NOMO-1 (cell line): Measurements from ENCODE around the gene DPY19L2.
"Not testable (repeated sequence)": the region's sequence is repeated elsewhere in the genome, so short reads cannot be mapped to it uniquely, and the experiment has no call there.

ENCODE experiments used
- DNase-seq, 2 experiments: peaks; one replicate each; lab custom pipeline; 2025; ENCODE audit not compliant: unreplicated experiment in 2 of 2; lab: John Stamatoyannopoulos, UW

DPY19L2 gene

DNA sequence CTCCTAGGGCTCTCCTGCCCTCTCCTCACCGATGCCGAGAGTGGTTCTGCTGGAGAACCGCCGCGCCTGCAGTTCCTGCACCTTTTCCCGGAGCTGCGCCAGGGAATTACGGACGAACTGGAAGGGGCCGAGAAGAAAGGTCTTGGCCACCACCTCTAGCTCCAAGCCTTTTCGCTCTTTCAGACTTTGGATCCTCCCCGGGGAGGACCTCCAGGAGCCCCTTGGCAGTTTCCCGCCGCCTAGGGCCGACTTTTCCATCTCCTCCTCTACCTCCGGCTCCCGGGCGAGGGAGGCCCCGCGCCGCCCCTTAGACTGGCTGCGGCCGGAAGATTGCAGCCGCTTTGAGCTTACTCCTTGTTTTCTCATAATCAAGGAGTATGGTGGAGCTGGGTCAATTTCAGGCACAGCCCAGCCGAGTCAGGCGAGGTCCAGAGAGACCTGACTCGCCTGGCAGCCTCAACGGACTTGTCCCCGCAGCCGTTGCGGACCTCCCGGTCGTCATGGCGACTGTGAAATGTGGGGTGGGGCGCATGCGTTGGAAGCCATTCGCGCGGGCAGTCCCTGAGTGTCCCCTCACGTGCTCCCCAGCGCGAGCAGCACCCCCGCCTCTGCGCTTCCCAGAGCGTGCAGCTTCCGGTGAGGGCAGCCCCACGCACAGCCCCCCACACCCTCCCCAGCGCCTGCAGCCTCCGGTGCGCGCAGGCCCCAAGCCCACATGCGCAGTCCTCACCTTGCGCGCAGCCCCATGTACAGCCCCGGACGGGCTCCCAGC, at the start of gene DPY19L2:
TSS of gene DPY19L2 (minus strand) at position 466 of the 772 bp plus-strand sequence. CDS start at position 366, 100 bp downstream.
- DNase-seq: no peak

DNA sequence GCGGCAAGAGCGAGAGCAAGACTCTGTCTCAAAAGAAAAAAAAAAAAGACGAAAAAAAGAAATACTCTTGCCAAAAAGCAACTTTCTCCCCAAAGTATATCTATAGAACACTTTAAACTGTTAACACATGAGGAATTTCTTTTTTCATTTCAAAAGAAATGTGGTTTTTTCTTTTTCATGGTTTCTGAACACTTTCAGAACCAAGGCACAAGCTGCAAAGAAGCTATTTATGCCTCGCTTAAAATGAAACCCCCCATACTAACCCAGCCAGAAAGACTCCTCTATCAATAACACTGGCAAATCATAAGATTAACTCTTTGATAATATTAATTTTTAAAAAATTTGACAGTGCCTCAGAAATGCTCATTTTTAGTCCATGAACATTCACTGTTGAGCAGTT, 48.6 kb upstream of the DPY19L2 start:
- DNase-seq: not testable (repeated sequence)

DNA sequence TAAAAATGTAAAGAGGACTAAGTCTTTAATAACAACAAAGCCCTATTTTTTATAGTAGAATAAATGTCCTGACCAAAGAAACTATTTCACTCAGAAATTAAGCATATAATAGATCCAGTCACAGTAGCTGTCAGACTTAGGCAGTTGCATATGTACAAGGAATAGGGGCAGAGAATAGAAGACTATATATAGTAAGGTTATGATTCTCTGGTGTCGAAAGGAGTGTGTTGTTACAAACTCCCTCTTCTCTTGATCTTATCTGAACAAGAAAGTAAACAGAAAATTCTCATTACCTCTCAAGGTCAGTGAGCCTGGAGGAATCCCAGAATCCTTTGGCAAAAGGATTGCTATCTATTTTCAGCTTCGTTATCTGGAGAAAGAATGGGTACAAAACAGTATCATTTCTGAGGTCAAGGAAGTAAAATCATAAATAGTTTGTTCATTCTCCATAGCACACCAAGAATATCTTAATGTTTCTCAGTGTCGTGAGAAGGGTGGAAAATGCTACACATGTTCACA, 46.9 kb upstream of the DPY19L2 start:
- DNase-seq: not testable (repeated sequence)

DNA sequence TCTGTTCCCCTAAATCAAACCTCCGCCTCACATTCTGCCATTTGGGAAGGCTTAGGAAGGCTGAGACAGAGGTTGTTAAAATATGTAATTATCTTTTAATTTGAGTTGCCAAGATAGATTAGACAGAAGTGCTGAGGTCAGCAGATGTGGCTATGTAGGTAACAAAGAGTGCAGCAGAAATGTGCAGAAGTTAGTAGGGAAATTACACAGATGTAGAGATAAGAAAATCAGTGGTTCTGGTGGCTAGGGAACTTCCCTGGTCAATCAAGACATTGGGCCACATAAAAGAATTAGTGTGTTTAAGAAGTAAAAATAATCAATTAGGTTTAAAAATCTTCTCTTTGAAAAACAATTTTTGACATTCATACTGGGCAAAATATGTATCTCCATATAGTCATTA, 46.1 kb upstream of the DPY19L2 start:
- DNase-seq: not testable (repeated sequence)

DNA sequence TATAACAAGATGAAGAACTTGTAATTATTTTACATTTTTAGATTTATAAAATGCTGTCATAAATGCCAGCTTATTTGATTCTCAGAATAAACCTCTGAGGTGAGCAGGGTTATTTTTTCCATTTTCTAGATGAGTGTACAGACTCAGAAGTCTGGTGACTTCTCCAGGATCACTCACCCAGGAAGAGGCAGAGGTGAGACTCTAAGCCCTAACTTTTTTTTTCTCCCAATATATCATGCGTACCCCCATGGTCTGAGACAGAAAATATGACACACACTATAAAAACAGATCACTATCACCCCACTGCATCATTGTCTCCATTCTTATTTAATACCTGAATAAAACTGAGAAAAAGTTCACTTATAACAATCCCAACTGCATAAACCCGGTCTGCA, 45.4 kb upstream of the DPY19L2 start:
- DNase-seq: not testable (repeated sequence)

DNA sequence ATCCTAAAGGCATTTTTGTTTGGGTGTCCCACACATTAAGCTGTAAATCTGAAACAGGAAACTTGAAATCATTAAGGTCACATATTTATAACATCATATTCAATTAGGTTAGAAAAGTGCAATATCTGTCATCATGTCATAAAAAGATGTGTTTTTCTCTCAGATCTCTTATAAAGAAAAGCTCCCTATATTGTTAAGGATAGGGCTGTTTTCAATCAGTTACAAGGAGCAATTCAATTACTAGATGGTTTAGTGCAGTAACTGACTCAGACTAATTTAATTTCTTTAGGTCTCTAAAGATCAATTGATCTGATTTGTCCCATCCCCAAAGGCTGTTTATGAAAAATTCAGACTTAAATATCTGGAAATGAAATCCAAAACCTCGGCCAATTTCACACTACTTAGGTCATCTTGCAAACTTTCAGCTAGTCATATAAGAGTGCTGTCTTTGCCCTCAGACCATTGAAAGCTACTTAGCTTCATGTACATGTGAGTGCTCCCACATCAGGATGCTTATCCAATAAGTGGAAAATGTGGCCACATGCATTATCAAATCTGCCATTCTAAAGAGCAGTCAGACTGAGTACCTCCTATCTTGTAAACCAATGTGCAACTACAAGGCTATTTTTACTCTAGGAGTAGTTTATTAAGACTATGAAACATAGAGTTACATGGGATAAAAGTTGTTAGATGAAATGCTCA, 44.8 kb upstream of the DPY19L2 start:
- DNase-seq: not testable (repeated sequence)

DNA sequence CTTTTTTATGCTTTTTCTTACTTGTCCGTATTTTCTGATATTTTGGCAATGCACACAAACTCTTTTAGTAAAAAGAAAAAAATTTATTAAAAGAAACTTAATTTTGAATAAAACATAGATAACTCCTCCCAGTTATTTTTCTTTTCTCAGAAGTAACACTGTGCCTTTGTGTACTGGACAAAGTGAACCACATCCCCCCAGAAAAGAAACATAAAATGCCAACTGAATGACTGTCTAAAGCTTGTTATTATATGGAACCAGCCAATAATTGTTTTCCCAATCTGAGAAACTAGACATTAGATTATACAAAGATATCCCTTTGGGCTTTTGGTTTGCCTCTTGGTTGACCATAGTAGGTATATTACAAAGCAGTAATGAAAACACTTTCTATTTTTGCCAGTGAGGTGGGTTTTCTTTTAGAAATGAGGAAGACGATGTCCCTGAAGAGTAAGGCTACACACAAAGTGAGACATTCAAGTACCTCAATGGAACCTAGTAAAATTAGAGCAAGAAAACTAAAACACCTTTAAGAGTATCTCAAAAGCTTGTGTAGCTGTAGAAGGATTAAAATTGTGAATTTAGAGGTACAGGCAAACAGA, 44.2 kb upstream of the DPY19L2 start:
- DNase-seq: not testable (repeated sequence)

DNA sequence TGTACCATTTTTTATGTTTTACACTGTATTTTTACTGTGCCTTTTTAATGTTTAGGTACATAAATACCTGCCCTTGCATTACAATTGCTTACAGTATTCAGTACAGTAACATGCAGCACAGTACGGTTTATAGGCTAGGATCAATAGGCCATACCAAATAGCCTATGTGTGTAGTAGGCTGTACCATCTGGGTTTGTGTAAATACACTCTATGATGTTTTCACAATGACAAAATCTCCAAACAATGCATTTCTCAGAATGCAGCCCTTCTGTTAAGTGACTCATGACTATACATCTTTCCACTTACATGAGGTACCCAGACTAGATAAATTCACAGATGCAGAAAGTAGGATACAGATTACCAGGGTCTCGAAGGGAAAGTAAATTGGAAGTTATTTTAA, 43.0 kb upstream of the DPY19L2 start:
- not testable (repeated sequence) for DNase-seq

DNA sequence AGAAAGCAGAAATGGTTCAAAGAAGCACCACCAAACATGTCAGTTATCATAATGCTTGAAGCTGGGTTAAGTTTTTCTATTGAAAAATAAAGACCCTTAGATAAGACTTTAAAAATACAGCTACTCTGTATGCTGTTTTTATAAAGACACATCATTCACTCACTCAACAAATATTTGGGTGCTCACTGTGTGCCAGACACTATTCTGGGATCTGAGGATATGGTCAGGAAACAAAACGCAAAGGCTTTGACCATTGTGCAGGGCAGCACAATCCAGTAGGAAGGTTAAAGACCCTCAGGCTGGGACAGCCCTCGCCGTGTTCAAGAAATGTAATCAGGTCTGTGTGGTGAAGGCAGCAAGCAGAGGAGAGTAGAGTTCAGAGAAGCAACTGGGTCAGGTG, 38.0 kb upstream of the DPY19L2 start:
- DNase-seq: no peak

DNA sequence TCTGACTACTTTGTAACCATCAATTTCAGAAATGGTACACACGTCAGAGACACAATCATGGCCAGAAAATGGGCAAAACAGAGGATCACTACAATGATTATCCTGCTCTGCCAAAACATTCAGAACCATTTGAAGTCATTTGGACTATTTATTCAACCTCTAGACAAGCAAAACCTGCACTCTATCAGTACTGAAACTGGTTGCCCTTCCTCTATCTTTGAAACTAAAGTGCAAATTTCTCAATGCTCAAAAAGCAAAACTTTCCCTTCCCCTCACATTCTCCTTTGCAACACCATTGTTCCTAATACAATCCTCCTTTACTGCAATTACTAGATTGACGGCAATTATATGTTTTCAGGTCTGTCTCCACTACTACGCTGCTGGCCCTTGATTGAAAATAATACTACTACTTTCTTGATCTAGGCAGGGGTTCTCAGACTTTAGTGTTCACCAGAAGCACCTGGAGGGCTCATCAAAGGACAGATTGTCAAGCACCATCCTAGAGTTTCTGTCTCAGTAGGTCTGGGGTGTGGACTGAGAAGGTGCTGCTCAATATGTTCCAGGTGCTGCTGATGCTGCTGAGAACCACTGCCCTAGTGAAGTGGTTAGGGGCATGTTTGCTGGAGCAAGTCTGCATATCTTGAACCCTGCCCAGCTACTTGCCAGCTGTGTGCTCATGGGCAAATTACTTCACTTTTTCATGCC, 31.5 kb upstream of the DPY19L2 start:
- not testable (repeated sequence) for DNase-seq

DNA sequence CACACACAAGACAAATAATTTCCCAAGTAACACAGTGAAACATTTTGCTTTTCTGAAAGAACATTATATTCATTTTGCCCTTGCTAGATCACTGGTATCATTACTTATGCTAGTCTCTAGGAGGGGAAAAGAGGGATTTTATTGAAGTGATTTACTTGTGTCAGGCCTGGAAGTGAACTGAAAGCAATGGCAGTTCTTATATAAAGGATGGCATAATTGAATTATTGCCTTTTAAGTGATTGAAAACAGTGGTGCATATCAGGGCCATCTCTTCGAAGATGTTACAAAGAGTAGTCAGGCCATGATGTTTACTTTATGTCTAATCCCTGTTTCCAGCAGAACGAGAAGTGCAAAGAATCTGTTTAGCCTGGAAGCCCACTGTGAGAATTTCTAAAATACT, 30.7 kb upstream of the DPY19L2 start:
- DNase-seq: not testable (repeated sequence)

DNA sequence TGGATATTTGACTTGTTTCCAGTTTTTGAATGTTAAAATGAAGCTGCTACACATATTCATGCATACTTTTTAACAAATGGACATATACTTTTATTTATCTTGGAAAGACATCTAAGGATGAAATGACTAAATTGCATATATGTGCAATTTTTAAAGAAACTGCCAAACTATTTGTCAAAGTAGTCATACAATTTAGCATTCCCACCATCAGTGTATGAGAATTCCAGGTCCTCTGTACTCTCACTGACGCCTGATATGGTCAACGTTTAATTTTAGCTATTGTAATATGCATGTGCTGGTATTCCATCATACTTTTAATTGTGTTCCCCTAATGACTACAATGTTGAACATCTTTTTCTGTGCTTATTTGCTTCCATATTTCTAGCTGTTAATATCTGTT, 22.5 kb upstream of the DPY19L2 start:
- DNase-seq: not testable (repeated sequence)

DNA sequence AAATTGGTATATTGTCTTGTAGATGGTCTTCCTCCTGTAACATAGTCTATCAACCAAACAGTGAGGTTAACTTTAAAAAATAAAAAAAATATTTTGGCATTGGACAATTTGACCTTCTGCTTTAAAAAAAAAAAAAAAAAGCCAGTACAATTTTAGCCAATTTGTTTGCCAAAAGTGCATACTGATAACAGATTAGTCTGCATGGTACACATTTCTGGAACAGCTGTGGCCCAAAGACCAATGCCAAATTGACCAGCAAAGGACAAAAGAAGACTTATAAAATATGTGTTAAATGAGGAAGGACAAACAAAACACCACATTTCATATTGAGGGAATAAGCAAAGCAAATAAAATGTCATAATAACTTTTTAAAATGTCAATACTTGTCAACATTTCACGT, 20.8 kb upstream of the DPY19L2 start:
- not testable (repeated sequence) for DNase-seq

DNA sequence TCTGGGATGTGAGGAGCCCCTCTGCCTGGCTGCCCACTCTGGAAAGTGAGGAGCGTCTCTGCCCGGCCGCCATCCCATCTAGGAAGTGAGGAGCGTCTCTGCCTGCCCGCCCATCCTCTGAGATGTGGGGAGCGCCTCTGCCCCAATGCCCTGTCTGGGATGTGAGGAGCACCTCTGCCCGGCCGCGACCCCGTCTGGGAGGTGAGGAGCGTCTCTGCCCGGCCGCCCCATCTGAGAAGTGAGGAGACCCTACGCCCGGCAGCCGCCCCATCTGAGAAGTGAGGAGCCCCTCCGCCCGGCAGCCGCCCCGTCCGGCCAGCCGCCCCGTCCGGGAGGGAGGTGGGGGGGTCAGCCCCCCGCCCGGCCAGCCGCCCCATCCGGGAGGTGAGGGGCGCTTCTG, 18.3 kb upstream of the DPY19L2 start:
- DNase-seq: not testable (repeated sequence)

DNA sequence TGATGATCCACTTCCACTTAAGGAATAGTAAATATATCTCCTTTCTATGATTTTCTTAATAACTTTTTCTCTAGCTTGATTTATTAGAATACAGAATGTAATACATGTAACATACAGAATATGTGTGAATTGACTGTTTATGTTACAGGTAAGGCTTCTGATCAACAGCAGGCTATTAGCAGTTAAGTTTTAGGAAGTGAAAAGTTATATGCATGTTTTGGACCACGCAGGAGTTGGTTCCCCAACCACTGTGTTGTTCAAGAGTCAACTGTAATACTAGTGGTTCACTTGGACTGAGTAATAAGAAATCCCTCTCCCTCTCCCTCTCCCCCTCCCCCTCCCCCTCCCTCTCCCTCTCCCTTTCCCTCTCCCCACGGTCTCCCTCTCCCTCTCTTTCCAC, 17.5 kb upstream of the DPY19L2 start:
- DNase-seq: not testable (repeated sequence)

DNA sequence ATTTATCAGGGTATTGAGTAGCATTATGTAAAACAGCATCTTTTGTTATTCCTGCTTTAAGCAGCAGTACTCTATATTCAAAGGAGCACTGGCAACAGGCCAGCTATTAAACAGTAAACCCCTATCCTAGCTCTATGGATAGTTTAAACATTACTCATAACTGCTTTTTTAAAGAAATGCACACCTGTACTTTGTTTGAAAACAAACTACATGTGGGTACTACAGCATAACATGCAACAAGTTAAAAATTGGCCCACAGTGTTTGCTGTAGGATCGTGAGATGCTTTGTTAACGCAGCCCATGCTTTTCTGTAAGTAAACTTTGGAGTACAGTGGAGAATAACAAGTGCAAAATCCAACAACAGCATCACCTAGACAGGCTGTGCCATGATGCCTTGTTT, 14.3 kb upstream of the DPY19L2 start:
- not testable (repeated sequence) for DNase-seq

DNA sequence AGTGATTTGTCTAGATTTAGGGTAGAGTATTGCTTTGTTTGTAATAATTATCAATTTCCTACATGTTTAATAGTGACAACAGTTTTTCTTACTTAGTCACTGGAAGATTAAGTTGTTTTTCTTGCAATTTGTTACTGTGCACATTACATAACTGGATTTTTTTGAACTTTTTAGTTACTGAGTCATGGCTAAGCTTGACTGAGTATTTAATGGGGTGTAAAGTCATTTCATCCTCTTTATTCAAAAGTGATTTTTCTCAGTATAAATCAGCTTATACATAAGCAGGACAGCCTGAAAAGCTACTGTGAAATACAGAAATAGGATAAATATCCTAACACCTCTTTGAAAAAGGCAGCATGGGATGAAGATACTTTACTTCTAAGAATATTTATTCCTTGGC, 12.5 kb upstream of the DPY19L2 start:
- DNase-seq: not testable (repeated sequence)

DNA sequence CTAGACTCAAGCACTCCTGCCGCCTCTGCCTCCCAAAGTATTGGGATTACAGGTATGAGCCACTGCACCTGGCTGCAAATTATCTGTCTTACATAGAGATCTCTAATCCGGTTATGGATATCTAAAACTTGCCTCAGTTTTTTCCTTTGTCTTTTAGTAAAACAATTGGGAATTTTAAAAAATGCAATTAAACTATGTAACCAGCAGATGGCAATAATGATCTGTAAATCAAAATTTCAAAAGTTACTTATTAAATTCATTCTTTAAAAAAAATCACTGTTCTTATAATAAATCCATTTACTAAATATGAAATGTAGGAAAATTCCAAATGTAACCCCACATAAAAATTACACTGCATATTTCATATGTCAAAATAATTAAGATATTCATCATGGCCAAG, 4.3 kb upstream of the DPY19L2 start:
- not testable (repeated sequence) for DNase-seq

DNA sequence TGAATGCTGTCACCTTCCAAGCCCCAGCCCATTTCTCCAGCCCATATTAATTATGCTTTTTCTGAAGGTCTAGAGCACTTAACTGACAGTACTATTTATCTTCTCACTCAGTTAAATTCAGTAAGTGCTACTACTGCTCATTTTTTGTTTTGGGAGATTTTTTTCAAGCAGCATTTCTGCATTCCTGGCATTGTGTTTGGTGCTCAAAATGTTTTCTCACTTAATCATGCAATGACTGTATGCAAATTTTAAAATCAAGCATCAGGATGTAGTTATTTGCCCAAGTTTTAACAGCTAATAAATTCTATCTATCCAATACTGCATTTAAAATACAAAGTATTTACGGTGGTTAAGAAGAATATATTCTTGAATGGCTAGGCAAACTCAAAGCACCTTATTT, 1.6 kb upstream of the DPY19L2 start:
- not testable (repeated sequence) for DNase-seq

DNA sequence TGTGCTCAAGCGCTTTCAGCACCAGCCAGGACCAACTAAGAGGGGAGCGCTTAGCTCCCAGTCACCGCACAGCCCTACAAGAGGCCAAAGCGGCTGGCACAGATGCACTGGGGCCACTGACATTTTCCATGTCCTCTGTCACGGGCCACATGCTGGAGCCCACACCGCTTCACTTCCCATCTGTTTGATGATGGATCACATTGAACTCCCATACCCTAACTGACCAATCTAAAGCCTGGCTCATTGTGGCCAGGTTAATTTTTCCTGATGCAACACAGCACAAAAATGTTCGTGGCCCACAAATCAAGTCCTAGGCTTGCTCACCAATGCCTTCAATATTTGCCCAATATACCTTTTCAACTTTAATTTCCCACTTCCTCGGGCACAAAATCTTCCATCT, 1.1 kb upstream of the DPY19L2 start:
- not testable (repeated sequence) for DNase-seq
